HCEC 1CT (cell line): ENCODE data around the gene SCNN1B.
"Not testable (repeated sequence)": the region's sequence is repeated elsewhere in the genome, so short reads cannot be mapped to it uniquely, and the experiment has no call there.

Source experiments
- DNase-seq: peaks from one replicate; pipeline ENCODE4 v3.0.0-alpha.2; 2017

SCNN1B gene

GRCh38 chr16:23384878-23385277 lies 82.8 kb downstream of the SCNN1B start:
- DNase-seq, result no peak

GRCh38 chr16:23385441-23385840 lies 83.3 kb downstream of the SCNN1B start:
- DNase-seq, result no peak

- no peak for DNase-seq
These were observed 85.6 kb downstream of the SCNN1B start for GRCh38 chr16:23387666-23388065.

GRCh38 chr16:23388786-23389185 lies 86.7 kb downstream of the SCNN1B start:
- DNase-seq, result no peak

- DNase-seq, result no peak
These were observed 87.1 kb downstream of the SCNN1B start for GRCh38 chr16:23389201-23389600.

GRCh38 chr16:23389936-23390335 lies 87.8 kb downstream of the SCNN1B start:
- DNase-seq, result not testable (repeated sequence)

- no peak for DNase-seq
These were observed 89.5 kb downstream of the SCNN1B start for GRCh38 chr16:23391381-23392222.

GRCh38 chr16:23392223-23392600 lies 90.1 kb downstream of the SCNN1B start:
- DNase-seq, result no peak

- DNase-seq, result no peak
These were observed 92.2 kb downstream of the SCNN1B start for GRCh38 chr16:23394141-23394831.

- no peak for DNase-seq
These were observed 93.6 kb downstream of the SCNN1B start for GRCh38 chr16:23395732-23396131.

- no peak for DNase-seq
These were observed 95.4 kb downstream of the SCNN1B start for GRCh38 chr16:23397464-23397863.

- no peak for DNase-seq
These were observed 97.1 kb downstream of the SCNN1B start for GRCh38 chr16:23398987-23399805.

GRCh38 chr16:23400447-23400846 lies 98.3 kb downstream of the SCNN1B start:
- not testable (repeated sequence) for DNase-seq

GRCh38 chr16:23401139-23401538 lies 99.0 kb downstream of the SCNN1B start:
- DNase-seq, result no peak

- DNase-seq, result no peak
These were observed 100.0 kb downstream of the SCNN1B start for GRCh38 chr16:23402100-23402499.

- no peak for DNase-seq
These were observed 101.4 kb downstream of the SCNN1B start for GRCh38 chr16:23403547-23403946.

GRCh38 chr16:23406024-23406423 lies 103.9 kb downstream of the SCNN1B start:
- no peak for DNase-seq

- DNase-seq, result no peak
These were observed 104.6 kb downstream of the SCNN1B start for GRCh38 chr16:23406546-23407240.

GRCh38 chr16:23407436-23408127 lies 105.5 kb downstream of the SCNN1B start:
- DNase-seq, result no peak

- no peak for DNase-seq
These were observed 106.2 kb downstream of the SCNN1B start for GRCh38 chr16:23408242-23408822.

- peak; percentile 54 for DNase-seq
These were observed 106.8 kb downstream of the SCNN1B start for GRCh38 chr16:23408823-23409298.

- DNase-seq, result no peak
These were observed 107.4 kb downstream of the SCNN1B start for GRCh38 chr16:23409522-23409921.
